Astrocyte (in vitro differentiated cells and primary cell): ENCODE data around the gene RIMS4.

ENCODE experiments used
- CTCF ChIP-seq: IDR thresholded peaks from 2 replicates; pipeline ENCODE4 v1.5.1; 2011; ENCODE audit warnings: low read depth, mild to moderate bottlenecking, inconsistent platforms, low read length, moderate library complexity; ENCODE audit not compliant: insufficient read depth
- EZH2 ChIP-seq: IDR thresholded peaks from 2 replicates; pipeline ENCODE4 v1.6.1; 2012; ENCODE audit warnings: mild to moderate bottlenecking, low read length, inconsistent platforms; ENCODE audit not compliant: insufficient read depth

GRCh38 chr20:44850837-44851236 is 40.5 kb upstream of the RIMS4 start:
- TF ChIP-seq CTCF (no peak), EZH2 (no peak)
